Activated T-cell treated with anti-CD3 and anti-CD28 coated beads, Interleukin-2, amount 50 U/mL, for 1 hour (primary cell): ENCODE measurements around the gene SLC6A13.
"Not testable (repeated sequence)": the region's sequence is repeated elsewhere in the genome, so short reads cannot be mapped to it uniquely, and the experiment has no call there.

Experiments
- DNase-seq: peaks from one replicate; pipeline ENCODE4 v3.0.0-alpha.2; 2020

Gene SLC6A13

GRCh38 chr12:195156-195555 is 67.5 kb downstream of the SLC6A13 start:
- DNase-seq = no peak

- no peak for DNase-seq
These were observed 68.4 kb downstream of the SLC6A13 start for GRCh38 chr12:194276-194675.

GRCh38 chr12:193261-193660 is 69.4 kb downstream of the SLC6A13 start:
- no peak for DNase-seq

GRCh38 chr12:191541-191940 is 71.1 kb downstream of the SLC6A13 start:
- DNase-seq = no peak

GRCh38 chr12:190881-191280 is 71.8 kb downstream of the SLC6A13 start:
- DNase-seq = no peak

GRCh38 chr12:189622-189962 is 73.0 kb downstream of the SLC6A13 start:
- DNase-seq = no peak

GRCh38 chr12:188910-189621 is 73.6 kb downstream of the SLC6A13 start:
- DNase-seq = peak; percentile 30

- DNase-seq = not testable (repeated sequence)
These were observed 74.4 kb downstream of the SLC6A13 start for GRCh38 chr12:187986-188909.

- no peak for DNase-seq
These were observed 76.5 kb downstream of the SLC6A13 start for GRCh38 chr12:186006-186625.

- DNase-seq = no peak
These were observed 77.1 kb downstream of the SLC6A13 start for GRCh38 chr12:185576-185955.

GRCh38 chr12:184811-185575 is 77.6 kb downstream of the SLC6A13 start:
- no peak for DNase-seq

GRCh38 chr12:182381-182892 is 80.2 kb downstream of the SLC6A13 start:
- no peak for DNase-seq

GRCh38 chr12:181921-182320 is 80.7 kb downstream of the SLC6A13 start:
- no peak for DNase-seq

- no peak for DNase-seq
These were observed 82.2 kb downstream of the SLC6A13 start for GRCh38 chr12:180445-180844.

GRCh38 chr12:179885-180284 is 82.8 kb downstream of the SLC6A13 start:
- no peak for DNase-seq

GRCh38 chr12:179131-179884 is 83.3 kb downstream of the SLC6A13 start:
- no peak for DNase-seq

- DNase-seq = no peak
These were observed 83.9 kb downstream of the SLC6A13 start for GRCh38 chr12:178829-179109.

GRCh38 chr12:177980-178828 is 84.4 kb downstream of the SLC6A13 start:
- no peak for DNase-seq

- DNase-seq = no peak
These were observed 85.2 kb downstream of the SLC6A13 start for GRCh38 chr12:177336-177979.

GRCh38 chr12:176321-177181 is 86.1 kb downstream of the SLC6A13 start:
- no peak for DNase-seq
